ENCODE data around the gene LYSMD1. TPM values are rescaled to one million over a fixed set of nuclear protein-coding genes. Genes with fewer than 3 reads are reported as not detected.
A peak's percentile ranks its signal among the peaks of the same experiment; 100 is the strongest.
"Not testable (repeated sequence)": the region's sequence is repeated elsewhere in the genome, so short reads cannot be mapped to it uniquely, and the experiment has no call there.

The LYSMD1 gene
- 10 to 100 TPM; 11.4 to 14.6 (median 13.7) TPM for total RNA-seq

GRCh38 chr1:151165738-151166504 lies at the start of gene LYSMD1, which contains the start of gene SCNM1:
Gene LYSMD1, minus strand, starts transcription at chr1:151165902. Its CDS starts 644 bp downstream, at chr1:151165258.
Gene SCNM1, plus strand, starts transcription at chr1:151166144. Its CDS starts 9 bp downstream, at chr1:151166153.
- peaks cover 0 to 18% of the 10 kb centered on the region in 2 donors for H3K36me3 ChIP-seq
- ATAC-seq: peak; percentile 81 to 85
- intact Hi-C loops (cut with DNase I; ENCODE audit: low total_unique reads): loop anchor here (1.0 to 2.0 kb wide), 3 partner anchors 20 to 95 kb away; partner anchors contain the start of genes GABPB2, SEMA6C and VPS72
- no peaks in the 10 kb centered on the region for H3K27me3 ChIP-seq
- in situ Hi-C loops (cut with MboI; ENCODE audit: low sequenced_read_pairs in 4 of 4): no loop called here
- peak within 1 kb of the TSS; percentile 82 to 97 (median 84) for H3K4me3 ChIP-seq
- H3K9me3 ChIP-seq: no peaks in the 10 kb centered on the region
- TF ChIP-seq, protein P1, sequence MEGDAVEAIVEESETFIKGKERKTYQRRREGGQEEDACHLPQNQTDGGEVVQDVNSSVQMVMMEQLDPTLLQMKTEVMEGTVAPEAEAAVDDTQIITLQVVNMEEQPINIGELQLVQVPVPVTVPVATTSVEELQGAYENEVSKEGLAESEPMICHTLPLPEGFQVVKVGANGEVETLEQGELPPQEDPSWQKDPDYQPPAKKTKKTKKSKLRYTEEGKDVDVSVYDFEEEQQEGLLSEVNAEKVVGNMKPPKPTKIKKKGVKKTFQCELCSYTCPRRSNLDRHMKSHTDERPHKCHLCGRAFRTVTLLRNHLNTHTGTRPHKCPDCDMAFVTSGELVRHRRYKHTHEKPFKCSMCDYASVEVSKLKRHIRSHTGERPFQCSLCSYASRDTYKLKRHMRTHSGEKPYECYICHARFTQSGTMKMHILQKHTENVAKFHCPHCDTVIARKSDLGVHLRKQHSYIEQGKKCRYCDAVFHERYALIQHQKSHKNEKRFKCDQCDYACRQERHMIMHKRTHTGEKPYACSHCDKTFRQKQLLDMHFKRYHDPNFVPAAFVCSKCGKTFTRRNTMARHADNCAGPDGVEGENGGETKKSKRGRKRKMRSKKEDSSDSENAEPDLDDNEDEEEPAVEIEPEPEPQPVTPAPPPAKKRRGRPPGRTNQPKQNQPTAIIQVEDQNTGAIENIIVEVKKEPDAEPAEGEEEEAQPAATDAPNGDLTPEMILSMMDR (IDR thresholded peaks at IDR 0.05 in 4 of 5, conservative IDR thresholded peaks at IDR 0.05 in 1 of 5): peak in 3 of 5 experiments; percentile 11 to 69 (median 51)
- TF ChIP-seq POLR2A (IDR thresholded peaks at IDR 0.05): peak; percentile 43 to 63
- H3K4me1 ChIP-seq: peaks cover 50 to 54% of the 10 kb centered on the region in 2 donors
- DNase-seq: peak; percentile 97 to 98
- peak within 1 kb of the TSS; percentile 91 to 99 (median 91) for H3K27ac ChIP-seq

DNA sequence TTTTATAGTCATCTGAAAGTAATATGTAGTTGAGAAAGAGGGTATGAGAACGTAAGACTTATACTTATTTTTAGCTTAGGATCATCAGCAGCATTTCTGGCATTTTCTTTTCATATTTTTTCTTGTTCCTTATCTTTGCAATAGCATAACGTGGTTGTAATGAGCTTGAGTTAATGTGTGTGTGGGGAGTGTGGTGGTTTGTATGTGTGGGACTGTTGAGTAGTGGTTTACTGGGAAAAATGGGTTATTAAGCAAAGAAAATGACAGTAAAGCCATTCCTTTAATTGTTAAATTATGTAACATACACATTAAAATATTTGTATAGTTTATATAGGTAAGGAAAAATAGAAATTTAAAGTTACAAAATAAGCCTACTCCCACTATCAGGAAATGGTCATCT lies 47.9 kb upstream of the LYSMD1 start:
- Histone ChIP-seq H3K27ac (peak overlapping the region in 2 of 4 donors; percentile 5 to 39), H3K4me1 (peaks cover 13 to 14% of the 10 kb centered on the region in 2 donors)
- TF ChIP-seq, protein P1 (IDR thresholded peaks at IDR 0.05 in 4 of 5, conservative IDR thresholded peaks at IDR 0.05 in 1 of 5): no peak
- no peak for TF ChIP-seq POLR2A (IDR thresholded peaks at IDR 0.05)

GRCh38 chr1:151211972-151212705 lies 46.4 kb upstream of the LYSMD1 start:
- Histone ChIP-seq H3K4me3 (no peak overlapping the region), H3K36me3 (peaks cover 0 to 13% of the 10 kb centered on the region in 2 donors), H3K27ac (no peak overlapping the region), H3K4me1 (peaks cover 7 to 8% of the 10 kb centered on the region in 2 donors), H3K27me3 (no peaks in the 10 kb centered on the region), H3K9me3 (no peaks in the 10 kb centered on the region)
- TF ChIP-seq, protein P1 (IDR thresholded peaks at IDR 0.05 in 4 of 5, conservative IDR thresholded peaks at IDR 0.05 in 1 of 5): no peak
- no peak for TF ChIP-seq POLR2A (IDR thresholded peaks at IDR 0.05)
- ATAC-seq (no peak), DNase-seq (no peak)
- in situ Hi-C loops (cut with MboI; ENCODE audit: low sequenced_read_pairs in 4 of 4): no loop called here
- intact Hi-C loops (cut with DNase I; ENCODE audit: low total_unique reads): no loop called here

More for the DNA sequence above, 47.9 kb upstream of the LYSMD1 start:
- intact Hi-C loops (cut with DNase I; ENCODE audit: low total_unique reads): no loop called here
- Histone ChIP-seq H3K27me3 (no peaks in the 10 kb centered on the region), H3K4me3 (no peak overlapping the region), H3K9me3 (no peaks in the 10 kb centered on the region), H3K36me3 (peaks cover 0 to 13% of the 10 kb centered on the region in 2 donors)
- ATAC-seq (no peak), DNase-seq (no peak)
- in situ Hi-C loops (cut with MboI; ENCODE audit: low sequenced_read_pairs in 4 of 4): no loop called here

- in situ Hi-C loops (cut with MboI; ENCODE audit: low sequenced_read_pairs in 4 of 4): no loop called here
- no peak for TF ChIP-seq POLR2A (IDR thresholded peaks at IDR 0.05)
- TF ChIP-seq, protein P1 (IDR thresholded peaks at IDR 0.05 in 4 of 5, conservative IDR thresholded peaks at IDR 0.05 in 1 of 5): no peak
- Histone ChIP-seq H3K36me3 (peaks cover 0 to 22% of the 10 kb centered on the region in 2 donors), H3K4me1 (peaks cover 5 to 8% of the 10 kb centered on the region in 2 donors), H3K27ac (peak overlapping the region in 1 of 4 donors; percentile 8), H3K27me3 (no peaks in the 10 kb centered on the region), H3K4me3 (no peak overlapping the region), H3K9me3 (no peaks in the 10 kb centered on the region)
- intact Hi-C loops (cut with DNase I; ENCODE audit: low total_unique reads): no loop called here
- DNase-seq (no peak), ATAC-seq (no peak)
Measured at GRCh38 chr1:151210830-151211229, 45.1 kb upstream of the LYSMD1 start.

GRCh38 chr1:151205381-151205965 lies 39.8 kb upstream of the LYSMD1 start:
- intact Hi-C loops (cut with DNase I; ENCODE audit: low total_unique reads); H3K27me3 ChIP-seq; H3K4me3 ChIP-seq; ATAC-seq; H3K9me3 ChIP-seq; DNase-seq; in situ Hi-C loops (cut with MboI; ENCODE audit: low sequenced_read_pairs in 4 of 4): not testable (repeated sequence)
- Histone ChIP-seq H3K27ac (peak overlapping the region in 1 of 4 donors; percentile 41), H3K36me3 (peaks cover 0 to 17% of the 10 kb centered on the region in 2 donors), H3K4me1 (peaks cover 28 to 30% of the 10 kb centered on the region in 2 donors)
